Measurements from ENCODE around the gene SLCO1B3.

The SLCO1B3 gene

DNA sequence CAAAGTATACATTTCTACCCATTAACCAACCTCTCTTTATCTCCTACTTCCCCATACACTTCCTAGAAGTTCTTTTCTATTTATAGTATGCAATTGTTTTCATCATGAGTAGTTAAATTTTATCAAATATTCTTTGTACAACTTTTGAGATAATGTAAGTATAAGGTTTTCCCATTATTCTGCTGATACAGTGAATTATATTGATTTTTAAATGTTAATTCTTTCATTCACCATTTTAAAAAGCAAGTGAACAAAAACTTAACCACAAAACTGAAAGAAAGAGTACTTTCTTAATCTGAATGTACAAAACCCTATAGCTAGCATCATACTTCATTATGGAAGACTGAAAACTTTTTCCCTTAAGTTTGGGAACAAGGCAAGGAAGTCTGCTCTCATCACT lies 9.5 kb upstream of the SLCO1B3 start:
- Histone ChIP-seq H3K4me2 (ENCODE audit: low read length) (no peak overlapping the region), H3K9me3 (ENCODE audit: control insufficient read depth, insufficient read depth, low read length) (no peaks in the 10 kb centered on the region), H4K20me1 (ENCODE audit: control insufficient read depth, insufficient read depth, low read depth, low read length) (no peaks in the 10 kb centered on the region), H3F3A (ENCODE audit: control insufficient read depth, insufficient read depth) (no peaks in the 10 kb centered on the region), H3K79me2 (ENCODE audit: control insufficient read depth, low read length) (no peaks in the 10 kb centered on the region), H3K27me3 (ENCODE audit: control insufficient read depth, low read length) (no peaks in the 10 kb centered on the region), H3K27ac (ENCODE audit: low read depth, low read length) (no peak overlapping the region), H3K4me3 (ENCODE audit: low read length) (no peak overlapping the region), H3K4me1 (ENCODE audit: control insufficient read depth, low read length) (no peaks in the 10 kb centered on the region), H3K36me3 (ENCODE audit: control insufficient read depth, low read length) (no peaks in the 10 kb centered on the region), H3K9me2 (replicated peaks; ENCODE audit: control insufficient read depth, low read length) (no peaks in the 10 kb centered on the region)
- no peak for TF ChIP-seq EZH2phosphoT487 (IDR thresholded peaks at IDR 0.05; ENCODE audit: borderline replicate concordance, low read length)
- TF ChIP-seq, protein P1, sequence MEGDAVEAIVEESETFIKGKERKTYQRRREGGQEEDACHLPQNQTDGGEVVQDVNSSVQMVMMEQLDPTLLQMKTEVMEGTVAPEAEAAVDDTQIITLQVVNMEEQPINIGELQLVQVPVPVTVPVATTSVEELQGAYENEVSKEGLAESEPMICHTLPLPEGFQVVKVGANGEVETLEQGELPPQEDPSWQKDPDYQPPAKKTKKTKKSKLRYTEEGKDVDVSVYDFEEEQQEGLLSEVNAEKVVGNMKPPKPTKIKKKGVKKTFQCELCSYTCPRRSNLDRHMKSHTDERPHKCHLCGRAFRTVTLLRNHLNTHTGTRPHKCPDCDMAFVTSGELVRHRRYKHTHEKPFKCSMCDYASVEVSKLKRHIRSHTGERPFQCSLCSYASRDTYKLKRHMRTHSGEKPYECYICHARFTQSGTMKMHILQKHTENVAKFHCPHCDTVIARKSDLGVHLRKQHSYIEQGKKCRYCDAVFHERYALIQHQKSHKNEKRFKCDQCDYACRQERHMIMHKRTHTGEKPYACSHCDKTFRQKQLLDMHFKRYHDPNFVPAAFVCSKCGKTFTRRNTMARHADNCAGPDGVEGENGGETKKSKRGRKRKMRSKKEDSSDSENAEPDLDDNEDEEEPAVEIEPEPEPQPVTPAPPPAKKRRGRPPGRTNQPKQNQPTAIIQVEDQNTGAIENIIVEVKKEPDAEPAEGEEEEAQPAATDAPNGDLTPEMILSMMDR (IDR thresholded peaks at IDR 0.05; ENCODE audit: low read depth, low read length, poor library complexity, severe bottlenecking), result no peak

DNA sequence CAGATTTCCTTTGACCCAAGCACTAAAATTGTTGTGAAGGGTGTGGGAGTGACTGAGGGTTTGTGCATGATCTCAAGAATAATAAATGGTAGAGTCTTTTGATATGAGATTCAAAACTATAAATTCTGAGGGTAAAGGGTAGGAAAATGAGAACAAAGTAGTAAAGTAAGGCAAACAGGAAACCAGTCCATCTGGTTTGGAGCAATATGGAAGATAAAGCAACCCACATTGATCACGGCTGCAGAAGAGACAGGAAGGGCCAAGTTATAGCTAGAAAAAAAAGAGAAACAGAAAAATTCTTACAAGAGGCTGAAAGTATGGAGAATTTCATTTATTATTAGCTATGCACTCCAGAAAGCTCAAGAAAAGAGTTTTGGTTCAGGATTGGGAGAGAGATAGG lies 4.6 kb upstream of the SLCO1B3 start:
- no peak overlapping the region for H3K4me2 ChIP-seq (ENCODE audit: low read length)
- no peak for TF ChIP-seq EZH2phosphoT487 (IDR thresholded peaks at IDR 0.05; ENCODE audit: borderline replicate concordance, low read length)
- TF ChIP-seq, protein P1 (IDR thresholded peaks at IDR 0.05; ENCODE audit: low read depth, low read length, poor library complexity, severe bottlenecking), result no peak

DNA sequence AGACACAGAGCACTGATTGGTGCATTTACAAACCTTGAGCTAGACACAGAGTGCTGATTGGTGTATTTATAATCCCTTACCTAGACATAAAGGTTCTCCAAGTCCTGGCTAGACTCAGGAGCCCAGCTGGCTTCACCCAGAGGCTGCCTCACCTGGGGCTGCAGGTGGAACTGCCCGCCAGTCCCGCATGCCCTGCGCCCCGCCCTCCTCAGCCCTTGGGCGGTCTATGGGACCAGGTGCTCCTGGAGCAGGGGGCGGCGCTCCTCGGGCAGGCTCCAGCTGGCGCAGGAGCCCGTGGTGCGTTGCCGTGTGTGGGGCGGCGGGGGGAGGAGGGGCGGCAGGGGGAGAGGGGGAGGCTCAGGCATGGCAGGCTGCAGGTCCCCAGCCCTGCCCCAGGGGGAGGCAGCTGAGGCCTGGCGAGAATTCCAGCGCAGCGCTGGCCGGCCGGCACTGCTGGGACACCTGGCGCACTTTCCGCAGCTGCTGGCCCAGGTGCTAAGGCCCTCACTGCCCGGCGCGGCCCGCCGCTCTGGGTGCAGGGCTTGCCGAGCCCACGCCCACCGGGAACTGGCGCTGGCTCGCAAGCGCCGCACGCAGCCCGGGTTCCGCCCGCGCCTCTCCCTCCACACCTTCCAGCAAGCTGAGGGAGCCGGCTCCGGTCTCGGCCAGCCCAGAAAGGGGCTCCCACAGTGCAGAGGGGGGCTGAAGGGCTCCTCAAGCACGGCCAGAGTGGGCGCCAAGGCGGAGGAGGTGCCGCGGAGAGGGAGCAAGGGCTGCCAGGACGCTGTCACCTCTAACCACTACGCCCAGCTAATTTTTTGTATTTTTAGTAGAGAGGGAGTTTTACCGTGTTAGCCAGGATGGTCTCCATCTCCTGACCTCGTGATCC lies 3.1 kb upstream of the SLCO1B3 start:
- Histone ChIP-seq H3K9me2 (replicated peaks; ENCODE audit: control insufficient read depth, low read length) (no peaks in the 10 kb centered on the region), H3K4me2 (ENCODE audit: low read length) (no peak overlapping the region), H3K79me2 (ENCODE audit: control insufficient read depth, low read length) (no peaks in the 10 kb centered on the region), H3F3A (ENCODE audit: control insufficient read depth, insufficient read depth) (no peaks in the 10 kb centered on the region), H3K36me3 (ENCODE audit: control insufficient read depth, low read length) (no peaks in the 10 kb centered on the region), H3K27ac (ENCODE audit: low read depth, low read length) (no peak overlapping the region), H3K4me3 (ENCODE audit: low read length) (no peak overlapping the region), H3K27me3 (ENCODE audit: control insufficient read depth, low read length) (no peaks in the 10 kb centered on the region), H4K20me1 (ENCODE audit: control insufficient read depth, insufficient read depth, low read depth, low read length) (no peaks in the 10 kb centered on the region), H3K4me1 (ENCODE audit: control insufficient read depth, low read length) (no peaks in the 10 kb centered on the region), H3K9me3 (ENCODE audit: control insufficient read depth, insufficient read depth, low read length) (no peaks in the 10 kb centered on the region; the same call in 1 of the 2 replicates)
- TF ChIP-seq, protein P1 (IDR thresholded peaks at IDR 0.05; ENCODE audit: low read depth, low read length, poor library complexity, severe bottlenecking), result no peak
- TF ChIP-seq EZH2phosphoT487 (IDR thresholded peaks at IDR 0.05; ENCODE audit: borderline replicate concordance, low read length), result no peak

More for the DNA sequence above, 4.6 kb upstream of the SLCO1B3 start:
- no peaks in the 10 kb centered on the region for H3F3A ChIP-seq (ENCODE audit: control insufficient read depth, insufficient read depth)
- H3K9me2 ChIP-seq (replicated peaks; ENCODE audit: control insufficient read depth, low read length), result no peaks in the 10 kb centered on the region
- no peak overlapping the region for H3K4me3 ChIP-seq (ENCODE audit: low read length)
- H3K36me3 ChIP-seq (ENCODE audit: control insufficient read depth, low read length), result no peaks in the 10 kb centered on the region
- no peaks in the 10 kb centered on the region for H3K27me3 ChIP-seq (ENCODE audit: control insufficient read depth, low read length)
- no peaks in the 10 kb centered on the region for H4K20me1 ChIP-seq (ENCODE audit: control insufficient read depth, insufficient read depth, low read depth, low read length)
- no peaks in the 10 kb centered on the region for H3K4me1 ChIP-seq (ENCODE audit: control insufficient read depth, low read length)
- H3K27ac ChIP-seq (ENCODE audit: low read depth, low read length), result no peak overlapping the region
- no peaks in the 10 kb centered on the region; the same call in 1 of the 2 replicates for H3K9me3 ChIP-seq (ENCODE audit: control insufficient read depth, insufficient read depth, low read length)
- no peaks in the 10 kb centered on the region for H3K79me2 ChIP-seq (ENCODE audit: control insufficient read depth, low read length)
